RWPE1 (cell line): ENCODE measurements around the gene WTAP.

Experiments
- CTCF ChIA-PET: fragments of 350-600 bp; sonication (Branson Sonifier 250); formaldehyde crosslinking; extraction: SDS; loops from one replicate; lab custom pipeline; 2021; lab: Yijun Ruan, JAX
- POLR2A ChIA-PET: fragments of 400-600 bp; formaldehyde crosslinking; extraction: SDS; loops from one replicate; lab custom pipeline; 2020; ENCODE audit warnings: antibody characterized with exemption; ENCODE audit not compliant: low non-redundant PET; lab: Yijun Ruan, JAX
- DNase-seq: peaks from one replicate; pipeline ENCODE4 v3.0.0; 2012; ENCODE audit warnings: low spot score
- H3K27ac ChIP-seq: fragments of 450-650 bp; 2 replicates; pipeline ENCODE4 v1.5.1; 2017
- TF ChIP-seq, protein P1 (sequence below): fragments of 450-650 bp; conservative IDR thresholded peaks from 2 replicates; pipeline ENCODE4 v1.5.1; 2017; ENCODE audit warnings: low read depth, mild to moderate bottlenecking

Gene WTAP

DNA sequence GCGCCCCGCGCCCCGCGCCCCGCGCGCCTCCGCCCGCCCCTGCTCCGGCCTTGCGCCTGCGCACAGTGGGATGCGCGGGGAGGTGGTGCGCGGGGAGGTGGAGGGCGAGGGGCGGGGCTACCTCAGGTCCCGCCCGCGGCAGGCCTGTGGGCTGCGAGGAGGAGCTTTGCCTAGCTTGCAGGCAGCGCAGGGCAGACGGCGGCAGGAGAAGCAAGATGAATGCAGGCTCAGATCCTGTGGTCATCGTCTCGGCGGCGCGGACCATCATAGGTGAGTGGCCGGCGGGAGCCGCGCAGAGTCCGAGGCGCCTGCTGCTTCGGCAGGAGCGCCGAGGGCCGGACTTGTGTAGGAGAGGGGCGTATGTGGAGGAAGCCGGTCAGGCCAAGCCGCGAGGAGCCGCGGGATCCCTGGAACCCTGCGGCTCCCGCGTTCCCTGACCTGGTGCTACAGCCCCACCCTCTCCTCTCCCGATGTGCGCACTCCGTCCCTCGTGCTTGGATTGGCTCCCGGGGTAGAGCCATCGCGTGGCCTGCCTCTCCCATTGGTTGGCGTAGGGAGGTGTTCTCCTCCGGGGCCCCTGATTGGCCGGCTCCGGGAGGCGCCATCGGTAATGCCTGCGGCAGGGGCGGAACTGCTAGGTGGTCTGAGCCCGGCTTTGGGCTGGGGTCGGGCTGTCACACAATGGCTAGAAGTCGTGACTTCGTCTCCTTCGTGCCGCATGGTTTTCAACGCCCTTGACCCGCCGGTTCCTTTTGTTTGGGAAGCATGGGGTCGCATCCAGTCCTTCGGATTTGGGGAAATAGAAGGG is 34.8 kb downstream of the WTAP start, which contains the start of gene ACAT2:
Gene ACAT2 (plus strand): TSS at position 173 of the 808 bp plus-strand sequence. CDS start 43 bp downstream, at position 216.
- ChIA-PET POLR2A (interaction anchor here (0.5 to 1.0 kb wide), 3 partner anchors 13 to 27 kb away, joined by 3 to 5 read pairs (median 4); partner anchors contain the start of gene TCP1), CTCF (interaction anchor here (0.5 to 0.7 kb wide), 3 partner anchors 10 to 69 kb away, joined by 3 to 4 read pairs (median 3); no protein-coding TSS in a partner anchor)
- H3K27ac ChIP-seq, result peak within 1 kb of the TSS; percentile 98
- peak; percentile 98 for DNase-seq
- TF ChIP-seq, protein P1, sequence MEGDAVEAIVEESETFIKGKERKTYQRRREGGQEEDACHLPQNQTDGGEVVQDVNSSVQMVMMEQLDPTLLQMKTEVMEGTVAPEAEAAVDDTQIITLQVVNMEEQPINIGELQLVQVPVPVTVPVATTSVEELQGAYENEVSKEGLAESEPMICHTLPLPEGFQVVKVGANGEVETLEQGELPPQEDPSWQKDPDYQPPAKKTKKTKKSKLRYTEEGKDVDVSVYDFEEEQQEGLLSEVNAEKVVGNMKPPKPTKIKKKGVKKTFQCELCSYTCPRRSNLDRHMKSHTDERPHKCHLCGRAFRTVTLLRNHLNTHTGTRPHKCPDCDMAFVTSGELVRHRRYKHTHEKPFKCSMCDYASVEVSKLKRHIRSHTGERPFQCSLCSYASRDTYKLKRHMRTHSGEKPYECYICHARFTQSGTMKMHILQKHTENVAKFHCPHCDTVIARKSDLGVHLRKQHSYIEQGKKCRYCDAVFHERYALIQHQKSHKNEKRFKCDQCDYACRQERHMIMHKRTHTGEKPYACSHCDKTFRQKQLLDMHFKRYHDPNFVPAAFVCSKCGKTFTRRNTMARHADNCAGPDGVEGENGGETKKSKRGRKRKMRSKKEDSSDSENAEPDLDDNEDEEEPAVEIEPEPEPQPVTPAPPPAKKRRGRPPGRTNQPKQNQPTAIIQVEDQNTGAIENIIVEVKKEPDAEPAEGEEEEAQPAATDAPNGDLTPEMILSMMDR, result no peak

DNA sequence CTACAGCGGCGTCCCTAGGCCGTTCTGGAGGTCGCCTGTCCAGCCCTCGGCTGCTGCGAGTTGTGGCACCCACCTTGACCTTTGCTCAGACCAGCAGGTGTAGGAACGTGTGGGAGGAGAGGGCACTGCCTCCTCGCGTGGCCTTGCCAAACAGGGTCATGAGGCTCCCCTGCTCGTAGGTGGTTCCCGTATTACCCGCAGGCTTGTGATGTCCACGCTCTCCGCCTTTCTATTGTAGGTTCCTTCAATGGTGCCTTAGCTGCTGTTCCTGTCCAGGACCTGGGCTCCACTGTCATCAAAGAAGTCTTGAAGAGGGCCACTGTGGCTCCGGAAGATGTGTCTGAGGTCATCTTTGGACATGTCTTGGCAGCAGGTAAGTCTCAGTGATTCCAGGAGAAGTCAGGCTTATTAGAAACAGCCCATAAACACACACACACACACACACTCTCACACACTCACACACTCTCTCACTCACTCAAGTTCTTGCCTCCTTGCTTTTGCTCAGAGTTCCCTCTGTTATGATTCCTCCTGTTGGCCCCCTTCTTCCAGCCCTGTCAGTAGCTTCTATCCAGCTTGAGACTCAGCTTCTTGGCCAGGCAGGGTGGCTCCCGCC is 35.5 kb downstream of the WTAP start:
- TF ChIP-seq, protein P1, result no peak
- POLR2A ChIA-PET, result no interaction called here
- H3K27ac ChIP-seq, result peak overlapping the region; percentile 98
- peak; percentile 14 for DNase-seq
- CTCF ChIA-PET, result interaction anchor here (0.7 kb wide), 1 partner anchor 9 kb away, joined by 3 read pairs; no protein-coding TSS in a partner anchor

DNA sequence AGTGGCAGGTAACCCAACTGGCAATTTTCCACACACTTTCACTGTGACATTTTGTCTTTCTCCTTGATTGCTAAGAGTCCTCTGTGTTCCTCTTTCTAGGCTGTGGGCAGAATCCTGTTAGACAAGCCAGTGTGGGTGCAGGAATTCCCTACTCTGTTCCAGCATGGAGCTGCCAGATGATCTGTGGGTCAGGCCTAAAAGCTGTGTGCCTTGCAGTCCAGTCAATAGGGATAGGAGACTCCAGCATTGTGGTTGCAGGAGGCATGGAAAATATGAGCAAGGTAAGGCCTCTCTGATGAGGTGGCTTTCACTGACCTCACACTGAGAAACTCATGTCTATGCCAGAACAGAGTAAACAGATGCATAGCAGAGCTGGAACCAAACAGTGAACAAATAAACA is 39.6 kb downstream of the WTAP start:
- no peak for DNase-seq
- CTCF ChIA-PET, result no interaction called here
- TF ChIP-seq, protein P1, result no peak
- POLR2A ChIA-PET, result interaction anchor here (0.7 kb wide), 1 partner anchor 87 kb away, joined by 3 read pairs; no protein-coding TSS in a partner anchor
- H3K27ac ChIP-seq, result no peak overlapping the region

DNA sequence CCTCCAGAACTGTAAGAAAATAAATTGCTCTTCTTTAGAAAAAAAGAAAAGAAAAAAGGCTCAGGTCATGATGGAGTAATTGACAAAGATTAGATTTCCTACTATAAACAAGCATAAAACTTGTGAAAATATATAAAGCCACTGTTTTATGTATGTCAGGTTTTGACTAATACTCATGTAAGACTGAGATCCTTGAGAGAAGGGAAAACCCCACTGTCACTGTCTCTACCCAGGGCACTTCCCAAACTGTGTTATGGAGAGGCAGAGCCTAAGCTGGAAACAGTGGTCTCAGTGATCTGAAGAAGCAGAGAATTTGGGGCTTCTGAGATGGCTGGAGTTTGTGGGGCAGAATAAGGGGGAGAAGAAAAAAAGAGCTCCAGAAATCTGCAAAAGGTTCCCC is 42.2 kb downstream of the WTAP start:
- POLR2A ChIA-PET, result no interaction called here
- H3K27ac ChIP-seq, result no peak overlapping the region
- DNase-seq, result no peak
- TF ChIP-seq, protein P1, result no peak
- CTCF ChIA-PET, result interaction anchor here (0.6 kb wide), 1 partner anchor 11 kb away, joined by 4 read pairs; no protein-coding TSS in a partner anchor

DNA sequence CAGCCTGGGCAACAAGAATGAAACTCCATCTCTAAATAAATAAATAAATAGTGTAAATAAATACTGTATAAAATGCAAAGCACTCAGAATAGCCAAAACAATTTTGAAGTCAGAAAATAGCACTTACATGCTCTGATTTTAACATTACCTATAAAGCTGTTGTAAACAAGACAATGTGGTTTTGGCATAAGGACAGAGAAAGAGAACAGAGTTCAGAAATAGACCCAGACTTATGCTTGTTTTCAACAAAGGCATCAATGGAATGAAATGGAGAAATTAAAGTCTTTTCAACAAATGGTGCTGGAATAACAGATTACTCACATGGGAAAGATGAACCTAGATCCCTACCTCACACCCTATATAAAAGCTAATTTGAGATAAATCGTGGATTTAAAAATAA is 44.9 kb downstream of the WTAP start:
- TF ChIP-seq, protein P1, result no peak
- no peak overlapping the region for H3K27ac ChIP-seq
- DNase-seq, result no peak
- POLR2A ChIA-PET, result no interaction called here
- CTCF ChIA-PET, result interaction anchor here (0.6 kb wide), 1 partner anchor 10 kb away, joined by 3 read pairs; no protein-coding TSS in a partner anchor

DNA sequence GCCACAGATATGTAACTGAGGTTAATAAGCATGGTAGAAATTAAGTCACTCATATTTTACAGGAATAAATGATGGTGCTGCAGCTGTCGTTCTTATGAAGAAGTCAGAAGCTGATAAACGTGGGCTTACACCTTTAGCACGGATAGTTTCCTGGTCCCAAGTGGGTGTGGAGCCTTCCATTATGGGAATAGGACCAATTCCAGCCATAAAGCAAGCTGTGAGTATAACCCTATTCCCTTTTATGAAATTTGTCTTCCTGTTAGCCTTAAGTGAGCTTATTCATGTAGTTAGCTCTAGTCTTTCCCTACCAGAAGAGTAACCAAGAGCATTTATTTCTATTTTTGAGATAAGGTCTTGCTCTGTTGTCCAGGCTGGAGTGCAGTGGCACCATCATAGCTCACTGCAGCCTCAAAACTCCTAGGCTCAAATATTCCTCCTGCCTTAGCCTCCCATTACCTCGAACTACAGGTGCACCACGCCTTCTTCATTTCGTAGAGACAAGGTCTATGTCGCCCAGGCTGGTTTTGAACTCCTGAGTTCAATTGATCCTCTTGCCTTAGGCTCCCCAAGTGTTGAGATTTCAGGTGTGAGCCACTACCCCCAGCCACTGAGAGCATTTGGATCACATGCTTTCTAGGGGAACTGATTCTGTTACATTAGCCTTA is 50.1 kb downstream of the WTAP start:
- TF ChIP-seq, protein P1, result no peak
- CTCF ChIA-PET, result no interaction called here
- POLR2A ChIA-PET, result no interaction called here

More for the DNA sequence above, 50.1 kb downstream of the WTAP start:
- DNase-seq, result no peak
- no peak overlapping the region for H3K27ac ChIP-seq
